ENCODE results near the gene SPINT3.

SPINT3 gene, protein sequence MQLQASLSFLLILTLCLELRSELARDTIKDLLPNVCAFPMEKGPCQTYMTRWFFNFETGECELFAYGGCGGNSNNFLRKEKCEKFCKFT
- 0 reads per million in 3 donors for total RNA-seq

DNA sequence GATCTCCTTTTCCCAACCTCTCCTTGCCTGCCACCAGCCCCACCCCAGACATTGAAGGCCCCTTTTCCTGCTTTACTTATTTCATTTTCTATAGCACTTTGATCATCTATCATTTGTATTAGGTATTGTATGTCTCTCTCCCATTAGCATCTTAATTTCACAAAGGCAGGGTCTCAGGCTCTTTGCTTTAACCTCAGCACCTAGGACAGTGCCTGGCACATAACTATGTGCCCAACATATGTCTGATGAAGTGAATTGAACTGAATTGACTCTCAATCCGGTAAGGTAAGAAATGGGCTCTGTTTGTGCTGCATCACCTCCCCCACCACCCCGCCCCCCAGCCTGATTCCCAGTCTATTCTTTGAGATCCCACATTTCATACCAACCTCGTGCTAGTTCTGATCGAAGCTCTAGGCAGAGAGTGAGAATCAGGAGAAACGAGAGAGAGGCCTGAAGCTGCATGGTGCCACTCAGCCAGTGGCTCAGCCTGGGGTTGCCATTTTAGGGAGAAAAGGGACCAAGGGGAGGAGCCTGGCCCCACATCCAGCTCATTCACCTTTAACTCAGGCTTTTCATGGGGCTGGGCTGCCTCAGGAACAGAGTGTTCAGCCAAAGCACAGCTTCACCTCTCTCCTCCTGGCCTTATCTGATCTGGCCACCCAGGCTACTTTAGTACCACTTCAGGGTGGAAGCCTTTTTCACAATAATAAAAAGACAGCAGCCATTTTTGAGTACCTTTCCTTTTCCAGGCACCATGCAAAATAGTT, at the start of gene SPINT3:
TSS of gene SPINT3 (minus strand) at position 476 of the 767 bp plus-strand sequence. CDS start at position 462, 14 bp downstream.
- no peak within 1 kb of the TSS for H3K27ac ChIP-seq (ENCODE audit: insufficient read depth, low read length, poor library complexity, severe bottlenecking)
- no peaks in the 10 kb centered on the region for H3K27me3 ChIP-seq (replicated peaks; ENCODE audit: control insufficient read depth, insufficient read depth, low read length, poor library complexity, severe bottlenecking)
- H3K4me1 ChIP-seq (ENCODE audit: control insufficient read depth, insufficient read depth, low read length, poor library complexity, severe bottlenecking) = no peaks in the 10 kb centered on the region
- no peaks in the 10 kb centered on the region for H3K36me3 ChIP-seq (ENCODE audit: control insufficient read depth, insufficient read depth, low read length)
- DNase-seq = no peak
- H3K4me3 ChIP-seq (ENCODE audit: insufficient read depth, low read depth, low read length, poor library complexity, severe bottlenecking) = no peak within 1 kb of the TSS
- no peaks in the 10 kb centered on the region for H3K9me3 ChIP-seq (ENCODE audit: control insufficient read depth, low read length)

DNA sequence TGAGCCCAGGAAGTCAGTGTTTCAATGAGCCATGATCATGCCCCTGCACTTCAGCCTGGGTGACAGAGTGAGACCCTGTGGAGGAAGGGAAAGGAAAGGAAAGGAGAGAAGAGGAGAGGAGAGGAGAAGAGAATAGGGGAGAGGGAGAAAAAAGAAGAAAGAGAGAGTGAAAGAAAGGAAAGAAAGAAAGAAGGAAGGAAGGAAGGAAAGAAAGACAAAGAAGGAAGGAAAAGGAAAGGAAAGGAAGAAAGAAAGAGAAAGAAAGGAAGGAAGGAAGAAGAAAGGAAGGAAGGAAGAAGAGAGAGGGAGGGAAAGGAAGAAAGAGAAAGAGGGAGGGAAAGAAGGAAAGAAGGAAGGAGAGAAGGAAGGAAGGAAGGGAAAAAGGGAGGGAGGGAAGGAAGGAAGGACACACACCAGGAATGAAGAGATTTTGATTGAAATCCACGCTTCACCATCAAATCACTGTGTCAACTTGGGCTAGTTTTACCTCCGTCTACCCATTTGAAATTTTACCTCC, 49.4 kb upstream of the SPINT3 start:
- Histone ChIP-seq H3K4me1 (ENCODE audit: control insufficient read depth, insufficient read depth, low read length, poor library complexity, severe bottlenecking) (no peaks in the 10 kb centered on the region), H3K9me3 (ENCODE audit: control insufficient read depth, low read length) (no peaks in the 10 kb centered on the region), H3K27ac (ENCODE audit: insufficient read depth, low read length, poor library complexity, severe bottlenecking) (no peak overlapping the region), H3K27me3 (replicated peaks; ENCODE audit: control insufficient read depth, insufficient read depth, low read length, poor library complexity, severe bottlenecking) (no peaks in the 10 kb centered on the region), H3K4me3 (ENCODE audit: insufficient read depth, low read depth, low read length, poor library complexity, severe bottlenecking) (no peak overlapping the region), H3K36me3 (ENCODE audit: control insufficient read depth, insufficient read depth, low read length) (no peaks in the 10 kb centered on the region)
- DNase-seq = no peak

DNA sequence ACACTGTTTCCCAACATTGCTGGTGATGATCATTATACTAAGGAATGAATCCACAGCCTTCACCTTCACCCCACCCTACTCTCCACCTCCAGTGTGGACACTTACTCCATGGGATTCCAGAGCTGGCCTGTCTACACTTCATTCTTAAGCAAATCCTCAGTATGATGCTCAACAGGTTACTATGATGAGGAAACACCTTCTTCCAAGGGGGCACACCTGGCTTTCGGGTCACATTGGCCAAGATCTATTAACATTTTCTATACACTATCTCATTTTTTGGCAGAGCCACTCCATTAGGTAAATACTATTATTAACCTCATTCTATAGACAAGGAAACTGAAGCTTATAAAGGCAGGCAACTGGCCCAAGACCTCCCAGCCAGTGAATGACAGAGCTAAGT, 39.8 kb upstream of the SPINT3 start:
- no peaks in the 10 kb centered on the region for H3K36me3 ChIP-seq (ENCODE audit: control insufficient read depth, insufficient read depth, low read length)

DNA sequence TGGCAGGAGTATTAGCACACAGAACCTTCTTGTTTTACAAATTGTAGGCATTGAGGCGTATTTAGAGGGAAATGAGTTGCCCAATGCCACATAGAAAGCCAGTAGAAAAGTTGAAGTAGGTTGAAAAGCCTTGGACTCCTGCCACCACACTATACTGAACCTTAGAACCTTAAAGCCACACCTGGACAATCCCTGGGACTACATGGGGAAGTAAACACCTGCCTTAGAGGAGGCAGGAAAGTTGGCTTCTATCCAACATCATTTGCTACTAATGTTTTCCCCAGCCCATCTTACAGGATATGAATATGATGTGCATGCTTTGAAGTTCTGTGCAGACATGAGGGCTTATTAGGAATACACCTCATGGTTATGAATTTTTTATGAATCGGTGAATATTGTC, 37.0 kb upstream of the SPINT3 start:
- H3K27me3 ChIP-seq (replicated peaks; ENCODE audit: control insufficient read depth, insufficient read depth, low read length, poor library complexity, severe bottlenecking) = no peaks in the 10 kb centered on the region
- no peak for DNase-seq

More for the DNA sequence above, 39.8 kb upstream of the SPINT3 start:
- Histone ChIP-seq H3K4me1 (ENCODE audit: control insufficient read depth, insufficient read depth, low read length, poor library complexity, severe bottlenecking) (no peaks in the 10 kb centered on the region), H3K9me3 (ENCODE audit: control insufficient read depth, low read length) (no peaks in the 10 kb centered on the region), H3K4me3 (ENCODE audit: insufficient read depth, low read depth, low read length, poor library complexity, severe bottlenecking) (no peak overlapping the region), H3K27ac (ENCODE audit: insufficient read depth, low read length, poor library complexity, severe bottlenecking) (no peak overlapping the region), H3K27me3 (replicated peaks; ENCODE audit: control insufficient read depth, insufficient read depth, low read length, poor library complexity, severe bottlenecking) (no peaks in the 10 kb centered on the region)
- DNase-seq = no peak

DNA sequence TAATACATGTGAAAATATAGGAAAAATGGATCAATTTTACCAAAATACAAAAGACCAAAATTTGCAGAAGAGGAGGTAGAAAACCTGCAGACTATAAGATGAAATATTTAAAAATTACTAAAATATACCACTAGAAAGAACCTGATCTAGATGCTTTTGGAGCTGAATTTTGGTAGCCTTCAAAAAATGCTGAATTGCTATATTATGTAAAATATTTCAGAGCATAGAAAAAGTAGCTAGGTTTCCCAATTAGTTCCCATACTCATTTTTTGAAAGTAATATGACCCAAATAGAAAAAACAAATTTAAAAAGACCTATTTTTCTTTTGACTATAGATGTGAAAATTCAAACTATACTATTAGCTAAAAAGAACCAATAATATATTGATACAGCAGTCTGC, 35.3 kb upstream of the SPINT3 start:
- H3K27ac ChIP-seq (ENCODE audit: insufficient read depth, low read length, poor library complexity, severe bottlenecking) = no peak overlapping the region
- no peaks in the 10 kb centered on the region for H3K27me3 ChIP-seq (replicated peaks; ENCODE audit: control insufficient read depth, insufficient read depth, low read length, poor library complexity, severe bottlenecking)
- no peaks in the 10 kb centered on the region for H3K9me3 ChIP-seq (ENCODE audit: control insufficient read depth, low read length)
- no peaks in the 10 kb centered on the region for H3K36me3 ChIP-seq (ENCODE audit: control insufficient read depth, insufficient read depth, low read length)
- DNase-seq = no peak
- H3K4me1 ChIP-seq (ENCODE audit: control insufficient read depth, insufficient read depth, low read length, poor library complexity, severe bottlenecking) = no peaks in the 10 kb centered on the region
- H3K4me3 ChIP-seq (ENCODE audit: insufficient read depth, low read depth, low read length, poor library complexity, severe bottlenecking) = no peak overlapping the region

More for the DNA sequence above, 37.0 kb upstream of the SPINT3 start:
- H3K9me3 ChIP-seq (ENCODE audit: control insufficient read depth, low read length) = no peaks in the 10 kb centered on the region
- no peak overlapping the region for H3K4me3 ChIP-seq (ENCODE audit: insufficient read depth, low read depth, low read length, poor library complexity, severe bottlenecking)
- H3K36me3 ChIP-seq (ENCODE audit: control insufficient read depth, insufficient read depth, low read length) = no peaks in the 10 kb centered on the region
- H3K27ac ChIP-seq (ENCODE audit: insufficient read depth, low read length, poor library complexity, severe bottlenecking) = no peak overlapping the region
- H3K4me1 ChIP-seq (ENCODE audit: control insufficient read depth, insufficient read depth, low read length, poor library complexity, severe bottlenecking) = no peaks in the 10 kb centered on the region

DNA sequence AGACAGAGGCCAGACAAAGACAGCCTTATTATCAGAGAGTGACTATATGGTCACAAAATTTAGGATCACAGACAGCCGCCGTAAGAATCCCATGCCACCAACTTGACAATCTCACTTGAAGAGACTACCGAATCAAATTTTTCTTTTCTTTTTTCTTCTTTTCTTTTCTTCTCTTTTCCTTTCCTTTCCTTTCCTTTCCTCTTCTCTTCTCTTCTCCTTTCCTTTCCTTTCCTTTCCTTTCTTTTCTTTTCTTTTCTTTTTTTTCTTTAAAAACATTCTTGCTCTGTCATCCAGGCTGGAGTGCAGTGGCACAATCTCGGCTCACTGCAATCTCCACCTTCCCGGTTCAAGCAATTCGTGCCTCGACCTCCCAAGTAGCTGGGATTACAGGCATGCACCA, 33.0 kb upstream of the SPINT3 start:
- no peaks in the 10 kb centered on the region for H3K4me1 ChIP-seq (ENCODE audit: control insufficient read depth, insufficient read depth, low read length, poor library complexity, severe bottlenecking)
- no peak for DNase-seq
- no peaks in the 10 kb centered on the region for H3K27me3 ChIP-seq (replicated peaks; ENCODE audit: control insufficient read depth, insufficient read depth, low read length, poor library complexity, severe bottlenecking)
- H3K36me3 ChIP-seq (ENCODE audit: control insufficient read depth, insufficient read depth, low read length) = no peaks in the 10 kb centered on the region
- no peaks in the 10 kb centered on the region for H3K9me3 ChIP-seq (ENCODE audit: control insufficient read depth, low read length)
- H3K4me3 ChIP-seq (ENCODE audit: insufficient read depth, low read depth, low read length, poor library complexity, severe bottlenecking) = no peak overlapping the region
- no peak overlapping the region for H3K27ac ChIP-seq (ENCODE audit: insufficient read depth, low read length, poor library complexity, severe bottlenecking)

DNA sequence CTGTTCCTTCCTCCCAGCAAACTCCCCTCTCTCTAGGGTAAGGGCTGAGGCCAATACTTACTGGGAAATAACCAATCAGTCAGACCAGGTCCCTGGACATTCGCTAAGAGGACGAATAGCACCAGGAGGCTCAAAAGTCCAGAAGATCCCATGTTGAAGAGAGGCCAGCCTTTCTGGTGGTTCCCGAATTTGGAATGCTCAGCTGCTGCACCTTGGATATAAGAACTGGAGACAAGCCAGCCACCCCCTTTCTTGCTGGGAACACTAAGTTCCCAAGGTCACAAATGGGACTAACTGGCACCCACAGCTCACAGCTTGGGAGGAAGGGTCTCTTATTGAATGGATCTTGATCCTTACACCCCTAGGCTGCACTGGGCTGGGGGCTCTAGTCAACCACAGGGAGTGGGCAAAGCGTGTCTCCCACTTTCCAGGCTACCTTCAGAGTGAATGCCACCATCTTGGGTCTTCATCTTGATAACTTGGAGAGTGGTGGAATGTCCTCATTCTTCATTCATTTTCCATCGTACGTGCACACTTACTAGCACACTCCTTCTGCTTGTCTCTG, 31.9 kb upstream of the SPINT3 start, which contains the start of gene EPPIN:
TSS of gene EPPIN (minus strand) at position 196 of the 565 bp plus-strand sequence. CDS start at position 152, 44 bp downstream.
- Histone ChIP-seq H3K27ac (ENCODE audit: insufficient read depth, low read length, poor library complexity, severe bottlenecking) (no peak within 1 kb of the TSS), H3K9me3 (ENCODE audit: control insufficient read depth, low read length) (no peaks in the 10 kb centered on the region), H3K36me3 (ENCODE audit: control insufficient read depth, insufficient read depth, low read length) (no peaks in the 10 kb centered on the region), H3K4me1 (ENCODE audit: control insufficient read depth, insufficient read depth, low read length, poor library complexity, severe bottlenecking) (no peaks in the 10 kb centered on the region), H3K4me3 (ENCODE audit: insufficient read depth, low read depth, low read length, poor library complexity, severe bottlenecking) (no peak within 1 kb of the TSS), H3K27me3 (replicated peaks; ENCODE audit: control insufficient read depth, insufficient read depth, low read length, poor library complexity, severe bottlenecking) (no peaks in the 10 kb centered on the region)
- DNase-seq = no peak

DNA sequence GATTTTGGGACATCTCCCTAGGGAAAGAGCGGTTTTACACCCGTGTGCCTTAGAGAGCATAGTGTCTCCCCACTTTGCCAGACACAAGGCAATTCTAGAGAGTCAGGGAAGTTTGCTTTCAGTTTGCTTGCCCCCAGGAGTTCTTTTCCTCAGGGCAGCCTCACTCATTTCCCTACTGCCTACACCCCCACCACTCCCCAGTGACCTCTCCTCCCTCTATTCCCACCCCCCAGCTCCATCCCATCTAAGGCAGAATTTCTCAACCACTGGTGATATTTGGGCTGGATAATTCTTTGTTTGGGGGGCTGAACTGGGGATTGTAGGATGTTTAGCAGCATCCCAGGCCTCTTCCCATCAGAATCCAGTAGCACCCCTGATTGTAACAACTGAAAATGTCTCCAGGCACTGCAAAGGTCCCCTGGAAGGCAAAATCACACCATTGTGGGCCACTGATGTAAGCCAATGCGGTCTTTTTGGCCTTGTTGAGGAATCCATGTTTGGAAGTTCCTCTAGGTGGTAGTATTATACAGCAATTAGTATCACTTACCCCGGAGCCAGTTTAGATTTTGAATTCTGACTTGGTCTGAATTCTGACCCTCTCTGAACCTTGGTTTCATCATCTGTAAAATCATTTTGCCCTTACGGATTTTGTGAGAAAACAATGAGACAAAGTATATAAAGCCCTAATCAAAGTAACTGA, 30.5 kb upstream of the SPINT3 start:
- no peaks in the 10 kb centered on the region for H3K27me3 ChIP-seq (replicated peaks; ENCODE audit: control insufficient read depth, insufficient read depth, low read length, poor library complexity, severe bottlenecking)
- DNase-seq = no peak
- H3K36me3 ChIP-seq (ENCODE audit: control insufficient read depth, insufficient read depth, low read length) = no peaks in the 10 kb centered on the region
- no peaks in the 10 kb centered on the region for H3K9me3 ChIP-seq (ENCODE audit: control insufficient read depth, low read length)
- no peak overlapping the region for H3K27ac ChIP-seq (ENCODE audit: insufficient read depth, low read length, poor library complexity, severe bottlenecking)
- no peaks in the 10 kb centered on the region for H3K4me1 ChIP-seq (ENCODE audit: control insufficient read depth, insufficient read depth, low read length, poor library complexity, severe bottlenecking)
- H3K4me3 ChIP-seq (ENCODE audit: insufficient read depth, low read depth, low read length, poor library complexity, severe bottlenecking) = no peak overlapping the region

DNA sequence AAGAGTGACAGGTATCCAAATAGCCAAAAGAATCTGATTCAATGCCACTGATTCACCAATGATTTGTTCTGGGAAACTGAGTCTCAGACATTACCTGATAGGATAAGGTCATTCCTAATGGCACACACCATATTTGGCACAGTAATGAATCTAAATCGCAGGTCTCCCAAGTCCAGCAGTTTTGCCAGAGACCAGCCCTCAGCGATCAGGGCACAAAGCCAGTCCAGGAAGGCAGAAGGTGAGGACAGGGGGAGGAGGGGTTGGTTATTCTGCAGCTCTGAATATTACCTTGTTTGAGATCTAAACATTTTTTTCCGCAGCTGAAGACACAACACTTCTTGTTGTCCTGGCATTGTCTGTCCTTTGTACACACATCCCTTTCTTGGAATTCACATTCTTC, 29.9 kb upstream of the SPINT3 start:
- Histone ChIP-seq H3K27me3 (replicated peaks; ENCODE audit: control insufficient read depth, insufficient read depth, low read length, poor library complexity, severe bottlenecking) (no peaks in the 10 kb centered on the region), H3K9me3 (ENCODE audit: control insufficient read depth, low read length) (no peaks in the 10 kb centered on the region), H3K27ac (ENCODE audit: insufficient read depth, low read length, poor library complexity, severe bottlenecking) (no peak overlapping the region), H3K4me3 (ENCODE audit: insufficient read depth, low read depth, low read length, poor library complexity, severe bottlenecking) (no peak overlapping the region), H3K36me3 (ENCODE audit: control insufficient read depth, insufficient read depth, low read length) (no peaks in the 10 kb centered on the region), H3K4me1 (ENCODE audit: control insufficient read depth, insufficient read depth, low read length, poor library complexity, severe bottlenecking) (no peaks in the 10 kb centered on the region)
- no peak for DNase-seq

Measured in effector memory CD4-positive, alpha-beta T cell (primary cell).